Caki2 (cell line): ENCODE results near the gene FRMD1. TPM values are rescaled to one million over a fixed set of nuclear protein-coding genes. Genes with fewer than 3 reads are reported as not detected.

Experiments used
- DNase-seq: peaks from one replicate; pipeline ENCODE4 v3.0.0-alpha.2; 2015; ENCODE audit warnings: low read depth
- in situ Hi-C: cut with HindIII; loops from 2 replicates; pipeline ENCODE4 v1.10.0; 2016; ENCODE audit warnings: low sequenced_read_pairs, low pct_unique_long_range_greater_than_20kb, mixed read lengths
- total RNA-seq: library from RNA; depleted of rRNA; stranded (reverse); fragments of >200 nt; shearing (Covaris generic); gene quantifications from 2 replicates; pipeline ENCODE4 v1.2.3, GENCODE V29; 2014; ENCODE audit warnings: low replicate concordance

The FRMD1 gene
- total RNA-seq, 1 experiment from 2014 or later, result not detected

DNA sequence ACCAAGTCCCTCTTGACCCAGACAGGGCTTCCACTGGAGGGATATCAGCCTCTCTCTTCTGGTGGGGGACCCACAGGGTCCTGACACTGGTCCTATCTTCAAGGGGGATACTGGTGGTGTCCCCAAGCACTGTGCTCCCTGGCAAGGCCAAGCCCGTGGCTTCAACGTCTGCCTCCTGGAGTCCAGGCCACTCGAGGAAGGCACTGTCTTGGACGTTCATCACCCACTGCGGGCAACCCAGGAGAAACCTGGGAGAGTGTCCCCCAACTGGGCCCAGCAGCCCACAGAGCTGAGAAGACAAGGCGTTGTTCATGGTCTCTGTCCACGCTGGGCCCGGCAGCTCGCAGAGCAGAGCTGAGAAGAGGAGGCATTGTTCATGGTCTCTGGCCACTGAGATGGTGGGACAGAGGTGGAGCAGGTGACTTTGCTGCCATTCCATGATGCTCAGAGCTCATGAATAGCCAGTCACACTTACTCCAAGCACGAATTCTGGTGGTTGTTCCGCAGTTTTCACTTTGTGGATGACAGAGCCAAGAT lies 37.5 kb upstream of the FRMD1 start:
- in situ Hi-C loops, result no loop called here
- DNase-seq, result no peak

DNA sequence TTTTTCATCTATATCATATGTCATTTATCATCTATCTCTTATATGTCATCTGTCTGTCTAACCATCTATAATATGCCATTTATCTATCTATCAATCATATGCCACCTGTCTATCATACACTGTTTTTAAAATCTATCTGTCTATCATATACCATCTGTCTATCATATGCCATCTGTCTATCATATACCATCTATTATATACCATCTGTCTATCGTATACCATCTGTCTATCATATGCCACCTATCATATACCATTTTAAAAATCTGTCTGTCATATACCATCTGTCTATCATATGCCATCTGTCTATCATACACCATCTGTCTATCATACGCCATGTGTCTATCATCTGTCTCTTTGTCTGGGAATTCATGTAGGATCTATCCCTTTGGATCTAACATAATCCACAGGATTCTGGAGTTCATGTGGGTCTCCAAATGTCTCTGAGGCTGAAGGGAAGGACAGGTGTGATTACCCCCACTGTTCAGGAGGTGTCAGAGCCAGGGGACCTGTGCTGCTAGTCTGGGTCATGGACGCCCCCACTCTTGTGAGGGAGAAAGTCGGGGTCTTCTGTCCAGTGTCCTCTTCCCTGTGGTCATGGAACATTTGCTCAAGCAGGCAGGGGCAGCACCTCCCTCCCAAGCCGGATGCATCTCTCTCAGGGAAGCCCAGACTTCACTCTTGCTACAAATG lies 36.9 kb upstream of the FRMD1 start:
- DNase-seq, result no peak
- in situ Hi-C loops, result no loop called here

DNA sequence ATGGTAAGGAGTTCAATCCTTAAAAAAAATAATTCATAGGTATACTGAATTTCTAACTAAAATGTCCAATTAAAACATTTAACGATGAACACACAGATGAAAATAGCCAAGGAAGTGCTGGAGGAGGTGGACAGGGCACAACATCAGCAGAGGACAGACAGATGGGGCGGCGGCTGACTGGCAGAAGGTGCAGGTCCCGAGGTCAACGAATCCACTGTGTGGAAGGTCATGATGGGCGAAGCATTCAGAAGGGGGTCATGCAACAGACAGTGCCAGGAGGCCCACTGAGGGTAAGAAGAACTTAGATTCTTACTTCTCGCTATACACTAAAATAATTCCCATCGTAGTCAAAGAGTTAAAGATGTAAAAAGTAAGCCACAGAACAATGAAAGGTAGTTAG lies 34.2 kb upstream of the FRMD1 start:
- in situ Hi-C loops, result no loop called here
- no peak for DNase-seq

GRCh38 chr6:168111911-168112310 lies 32.9 kb upstream of the FRMD1 start:
- DNase-seq, result no peak
- in situ Hi-C loops, result no loop called here

GRCh38 chr6:168110437-168110836 lies 31.4 kb upstream of the FRMD1 start:
- in situ Hi-C loops, result no loop called here
- no peak for DNase-seq

DNA sequence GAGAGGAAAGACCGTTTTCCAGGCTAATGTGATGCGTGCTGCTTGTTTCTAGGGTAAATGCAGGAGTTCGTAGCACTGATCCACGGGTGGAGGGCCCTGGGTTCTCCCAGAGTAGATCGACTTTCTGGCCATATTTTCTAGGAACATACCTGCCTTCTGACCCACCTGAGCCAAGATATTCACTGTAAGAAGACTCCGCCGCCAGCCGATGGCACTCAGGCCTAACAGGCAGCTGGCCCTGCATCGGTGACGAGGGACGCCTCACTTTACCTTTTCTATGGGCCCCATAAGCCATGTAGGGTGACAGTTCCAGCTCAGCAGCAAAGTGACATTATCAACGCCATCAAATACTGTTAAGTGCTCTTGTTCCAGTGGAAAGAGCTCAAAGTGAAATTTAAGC lies 30.2 kb upstream of the FRMD1 start:
- in situ Hi-C loops, result no loop called here
- no peak for DNase-seq

- in situ Hi-C loops, result no loop called here
- DNase-seq, result no peak
Observed at GRCh38 chr6:168107191-168107983, 28.4 kb upstream of the FRMD1 start.

DNA sequence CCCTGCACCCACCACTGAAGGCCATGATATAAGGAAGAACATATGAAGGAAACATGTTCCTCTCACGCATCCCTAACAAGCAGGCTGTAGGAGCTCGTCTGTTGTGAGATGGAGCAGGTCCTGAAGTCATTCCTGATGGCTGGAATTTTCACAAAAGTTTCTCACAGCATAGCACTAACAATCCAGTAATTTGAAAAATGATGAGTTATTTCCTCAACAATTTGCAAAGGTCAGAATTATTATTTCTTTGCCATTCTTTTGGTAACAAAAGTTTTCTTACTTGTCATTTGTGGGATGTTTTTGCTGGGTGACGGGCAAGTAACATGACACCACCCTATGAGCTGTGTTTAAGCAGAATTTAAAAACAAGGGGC lies 27.6 kb upstream of the FRMD1 start:
- in situ Hi-C loops, result no loop called here
- no peak for DNase-seq

DNA sequence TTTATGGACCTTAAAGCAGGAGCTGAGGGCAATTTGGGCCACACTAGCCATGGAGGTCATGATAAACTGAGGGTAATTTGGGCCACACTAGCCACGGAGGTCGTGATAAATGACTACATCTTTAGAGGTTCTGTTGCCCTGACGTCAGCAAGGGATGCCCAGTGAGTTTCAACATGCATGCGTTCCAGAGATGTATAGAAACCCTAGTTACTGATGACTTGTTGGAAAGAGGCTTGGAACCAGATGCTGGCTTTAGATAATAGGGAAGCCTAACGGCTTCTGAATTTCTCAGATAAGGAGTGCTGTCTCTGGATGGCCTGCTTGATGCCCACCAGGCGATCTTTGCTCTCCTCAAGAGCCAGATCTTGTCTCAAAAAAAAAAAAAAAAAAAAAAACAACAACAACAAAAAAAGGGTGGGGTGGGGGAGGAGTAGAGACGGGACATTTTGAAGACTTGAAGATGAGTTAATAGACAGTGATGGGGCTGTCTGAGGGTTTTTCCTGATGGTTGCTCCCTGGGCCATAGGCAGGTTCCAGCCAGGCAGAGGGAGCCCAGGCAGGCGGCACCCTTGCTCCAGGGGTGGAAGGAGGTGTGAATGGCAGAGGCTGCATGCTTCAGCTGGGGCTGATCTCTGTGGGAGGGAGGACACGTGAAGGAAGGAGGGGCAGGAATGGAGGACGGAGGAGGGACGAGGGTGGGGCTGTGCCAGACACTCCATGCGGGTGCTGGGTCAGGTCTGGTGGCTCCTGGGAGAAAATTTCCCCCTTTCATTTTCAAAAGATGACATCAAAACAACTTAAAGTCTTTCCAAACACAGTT lies 27.0 kb upstream of the FRMD1 start:
- in situ Hi-C loops, result no loop called here
- DNase-seq, result no peak

- in situ Hi-C loops, result no loop called here
Observed at GRCh38 chr6:168104636-168105035, 25.6 kb upstream of the FRMD1 start.

GRCh38 chr6:168103050-168103830 lies 24.2 kb upstream of the FRMD1 start:
- DNase-seq, result no peak
- in situ Hi-C loops, result no loop called here

More at GRCh38 chr6:168104636-168105035, 25.6 kb upstream of the FRMD1 start:
- DNase-seq, result no peak

DNA sequence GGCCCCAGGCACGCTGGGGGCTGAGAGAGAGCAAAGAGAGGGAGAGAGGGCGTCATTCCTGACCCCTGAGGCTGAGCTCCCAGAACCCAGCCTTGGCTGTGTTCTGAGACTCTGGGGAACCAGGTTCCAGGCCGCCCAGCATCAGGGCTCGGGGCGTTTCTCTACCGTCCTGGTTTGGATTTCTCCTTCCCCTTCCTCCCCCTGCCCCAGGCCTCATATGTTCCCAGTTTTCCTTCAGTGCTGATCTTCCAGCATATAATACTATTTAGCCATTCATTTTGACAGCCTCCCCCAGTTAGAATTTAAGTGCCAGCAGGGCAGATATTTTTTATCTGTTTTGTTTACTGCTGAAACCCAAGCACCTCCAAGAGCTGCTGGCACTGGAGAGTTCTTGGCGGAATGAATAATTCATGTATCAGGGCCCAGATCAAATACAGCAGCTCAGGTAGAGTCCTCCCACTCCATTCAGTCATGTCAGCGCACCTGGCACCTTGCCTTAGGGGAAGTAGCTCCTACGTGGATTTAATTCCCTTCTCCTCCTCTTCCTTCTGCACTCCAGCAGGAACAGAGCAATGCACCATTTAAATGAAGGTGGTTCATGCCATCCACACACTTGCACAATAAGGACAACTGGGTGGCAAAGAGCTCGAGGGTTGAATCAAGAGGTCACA lies 23.4 kb upstream of the FRMD1 start:
- in situ Hi-C loops, result no loop called here
- DNase-seq, result no peak

DNA sequence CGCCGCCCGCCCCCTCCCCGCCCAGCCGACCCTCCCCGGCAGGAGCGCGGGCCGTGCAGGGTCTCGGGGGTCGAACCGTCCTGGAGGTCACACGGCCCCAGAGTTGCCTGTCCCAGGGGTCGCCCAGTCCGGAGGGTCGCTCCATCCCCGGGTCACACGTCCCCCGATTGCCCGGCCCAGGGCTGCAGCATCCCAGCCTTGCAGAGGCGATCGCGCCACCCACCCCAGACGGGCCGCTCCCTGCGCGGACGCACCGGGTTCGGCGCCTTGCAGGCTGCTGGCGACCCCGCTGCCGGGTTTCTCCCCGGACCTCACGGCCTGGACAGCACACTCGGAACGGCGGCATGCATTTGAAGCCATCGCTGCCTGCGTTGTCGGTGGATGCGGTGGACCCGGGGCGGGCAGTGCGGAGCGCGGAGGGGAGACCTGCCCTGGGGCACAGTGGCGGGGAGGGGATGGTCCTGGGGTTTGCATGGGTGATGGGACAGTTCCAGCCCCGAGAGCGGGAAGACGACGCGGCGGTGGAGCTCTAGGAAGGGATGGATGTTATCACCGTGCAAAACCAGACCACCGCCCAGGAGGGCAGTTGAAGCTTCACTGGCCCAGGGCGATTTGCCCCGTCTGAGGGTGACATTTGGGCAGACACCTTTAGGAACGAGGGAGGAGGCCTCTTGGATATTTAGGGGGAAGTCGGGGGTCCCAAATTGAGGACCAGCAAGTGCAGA lies 22.7 kb upstream of the FRMD1 start:
- in situ Hi-C loops, result no loop called here
- DNase-seq, result no peak

DNA sequence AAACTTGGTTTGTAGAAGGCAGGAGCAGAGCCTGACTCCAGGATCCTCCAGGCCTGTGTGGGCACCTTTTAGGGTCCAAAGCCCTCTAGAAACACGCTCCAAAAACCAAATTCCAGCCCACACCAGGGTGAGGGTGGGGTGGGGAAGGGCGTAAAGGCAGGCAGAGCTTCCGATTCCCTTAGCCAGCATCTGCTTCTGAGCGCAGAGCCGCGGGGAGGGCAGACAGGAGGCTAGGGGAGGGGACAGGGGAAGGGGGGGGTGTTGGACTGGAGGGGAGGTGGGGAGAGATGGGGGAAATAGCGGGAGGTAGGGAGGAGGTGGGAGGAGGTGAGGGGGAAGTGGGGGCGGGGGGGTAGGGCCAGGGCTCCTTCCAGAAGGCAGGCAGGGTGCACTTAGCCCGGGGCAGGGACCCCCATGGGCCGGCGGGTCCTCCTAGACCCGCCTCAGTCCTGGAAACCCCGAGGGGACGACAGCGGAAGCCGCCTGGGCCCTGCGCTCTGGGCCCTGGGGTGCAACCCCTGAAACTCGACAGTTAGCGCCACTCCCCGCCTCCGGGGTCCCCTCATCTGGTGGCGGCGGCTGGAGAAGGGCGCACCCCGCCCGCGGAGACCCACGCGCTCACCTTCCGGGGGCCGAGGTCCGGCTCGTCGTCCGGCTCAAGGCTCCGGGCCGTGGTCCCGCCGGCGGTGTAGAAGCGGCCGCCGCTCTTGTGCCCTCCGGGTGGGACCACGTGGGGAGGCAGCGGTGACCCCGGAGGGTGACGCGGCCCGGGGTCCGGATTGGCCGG lies 22.0 kb upstream of the FRMD1 start:
- in situ Hi-C loops, result no loop called here
- DNase-seq, result no peak

- in situ Hi-C loops, result no loop called here
Observed at GRCh38 chr6:168100011-168100802, 21.2 kb upstream of the FRMD1 start.

More at GRCh38 chr6:168100011-168100802, 21.2 kb upstream of the FRMD1 start:
- no peak for DNase-seq
